OCI-LY7 (cell line): ENCODE data around the gene IDE. TPM values are rescaled to one million over a fixed set of nuclear protein-coding genes. Genes with fewer than 3 reads are reported as not detected.

Source experiments
- BruUV-seq: library from RNA; stranded (reverse); fragments of 400-500 nt; replicated peaks from 2 replicates; lab custom pipeline; 2021; lab: Mats Ljungman, UMichigan
- CTCF ChIA-PET: fragments of 300-600 bp; sonication (Branson Sonifier 250); formaldehyde crosslinking; loops from one replicate; lab custom pipeline; 2022; ENCODE audit warnings: antibody characterized with exemption; ENCODE audit not compliant: unreplicated experiment; lab: Charles Lee
- POLR2A ChIA-PET: fragments of 300-600 bp; sonication (Branson Sonifier 250); formaldehyde crosslinking; loops from one replicate; lab custom pipeline; 2022; ENCODE audit warnings: antibody characterized with exemption; lab: Charles Lee
- DNase-seq: peaks from one replicate; pipeline ENCODE4 v3.0.0-alpha.2; 2015; ENCODE audit warnings: low spot score
- H2AFZ ChIP-seq: fragments of 200-600 bp; sonication (generic), shearing (Covaris generic); 2 replicates; pipeline ENCODE4 v1.6.1; 2014; ENCODE audit warnings: mild to moderate bottlenecking, antibody characterized with exemption, low read length, moderate library complexity
- H3K27ac ChIP-seq: fragments of 200-600 bp; sonication (generic); 2 replicates; pipeline ENCODE4 v1.5.1; 2014; ENCODE audit warnings: mixed run types, low read depth, mild to moderate bottlenecking, moderate library complexity, low read length, inconsistent platforms; ENCODE audit not compliant: poor library complexity, severe bottlenecking
- H3K36me3 ChIP-seq: fragments of 200-600 bp; sonication (generic); 2 replicates; pipeline ENCODE4 v1.6.1; 2014; ENCODE audit warnings: mild to moderate bottlenecking, antibody characterized with exemption, low read length, moderate library complexity, mixed read lengths; ENCODE audit not compliant: insufficient read depth
- H3K4me1 ChIP-seq: fragments of 200-600 bp; sonication (generic); 2 replicates; pipeline ENCODE4 v1.5.1; 2014; ENCODE audit warnings: mild to moderate bottlenecking, low read length; ENCODE audit not compliant: insufficient read depth, poor library complexity, severe bottlenecking
- H3K4me2 ChIP-seq: fragments of 200-600 bp; sonication (generic); 2 replicates; pipeline ENCODE4 v1.6.1; 2014; ENCODE audit warnings: mild to moderate bottlenecking, low read length
- H3K4me3 ChIP-seq: fragments of 200-600 bp; sonication (generic); 2 replicates; pipeline ENCODE4 v1.5.1; 2014; ENCODE audit warnings: mild to moderate bottlenecking, low read depth, low read length; ENCODE audit not compliant: poor library complexity, severe bottlenecking
- H3K79me2 ChIP-seq: fragments of 200-600 bp; sonication (generic); 2 replicates; pipeline ENCODE4 v1.6.1; 2016; ENCODE audit warnings: low read depth, mild to moderate bottlenecking, low read length, moderate library complexity, mixed read lengths; ENCODE audit not compliant: insufficient read depth
- H3K9me2 ChIP-seq: fragments of 200-600 bp; sonication (generic); 2 replicates; pipeline ENCODE4 v1.6.1; 2016; ENCODE audit warnings: mild to moderate bottlenecking, low read length, mixed read lengths; ENCODE audit not compliant: insufficient read depth
- H3K9me3 ChIP-seq: fragments of 200-600 bp; sonication (generic); 2 replicates; pipeline ENCODE4 v1.6.1; 2014; ENCODE audit warnings: mild to moderate bottlenecking, mixed run types, low read length, mixed read lengths
- H4K20me1 ChIP-seq: fragments of 200-600 bp; sonication (generic); 2 replicates; pipeline ENCODE4 v1.6.1; 2014; ENCODE audit warnings: mild to moderate bottlenecking, antibody characterized with exemption, low read length, moderate library complexity, mixed read lengths; ENCODE audit not compliant: insufficient read depth
- CTCF ChIP-seq: fragments of 200-600 bp; sonication (generic); conservative IDR thresholded peaks from 2 replicates; pipeline ENCODE4 v1.5.1; 2014; ENCODE audit warnings: mild to moderate bottlenecking, antibody characterized with exemption, low read length, moderate library complexity, mixed read lengths
- EZH2phosphoT487 ChIP-seq: fragments of 200-600 bp; sonication (generic); IDR thresholded peaks from 2 replicates; pipeline ENCODE4 v1.6.1; 2018; ENCODE audit warnings: low read depth, borderline replicate concordance, mild to moderate bottlenecking, mixed run types, antibody characterized with exemption, low read length, moderate library complexity, mixed read lengths
- intact Hi-C: fragments of 100-400 bp; cut with micrococcal nuclease; formaldehyde crosslinking; loops from one replicate; pipeline ENCODE4 v1.10.0; 2022; ENCODE audit not compliant: unreplicated experiment
- total RNA-seq, 2 experiments: library from RNA; depleted of rRNA in 1 of 2; stranded (reverse); fragments of >200 nt in 1 of 2; shearing (Covaris generic) in 1 of 2; gene quantifications; 2 replicates each; pipeline ENCODE4 v1.2.3, GENCODE V29; 2014 to 2022

The IDE gene
- total RNA-seq, 2 experiments from 2014 or later: 14.2 to 42.4 TPM

DNA sequence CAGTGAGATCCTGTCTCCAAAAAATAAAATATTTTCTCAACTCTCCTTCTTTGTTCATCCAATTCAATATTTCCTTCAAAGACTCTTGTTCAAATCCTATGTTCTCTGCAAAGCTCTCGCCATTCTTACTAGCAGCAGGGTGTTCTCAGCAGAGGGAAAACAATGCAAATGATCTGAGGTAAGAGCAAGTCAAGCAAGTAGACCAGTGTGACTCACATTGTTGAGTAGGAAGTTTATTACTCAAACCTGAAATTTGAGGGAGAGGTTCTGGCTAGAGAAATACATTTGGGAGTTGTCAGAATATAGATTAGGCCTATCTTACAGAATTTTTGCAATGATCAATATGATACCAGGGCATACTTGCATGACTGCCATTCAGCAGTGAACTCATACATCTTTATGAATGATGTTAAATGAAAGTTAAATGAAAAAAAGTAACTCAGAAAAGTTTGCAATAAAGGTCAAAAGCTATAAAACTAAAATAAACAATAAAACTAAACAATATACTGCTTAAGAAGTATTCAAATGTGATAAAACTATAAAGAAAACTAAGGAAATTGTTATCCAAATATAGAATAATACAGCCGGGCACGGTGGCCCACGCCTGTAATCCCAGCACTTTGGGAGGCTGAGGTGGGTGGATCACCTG, 5.8 kb downstream of the IDE start:
- TF ChIP-seq CTCF (no peak), EZH2phosphoT487 (no peak)
- ChIA-PET POLR2A (interaction anchor here (1.4 kb wide), 1 partner anchor 23 kb away, joined by 7 read pairs; no protein-coding TSS in a partner anchor), CTCF (no interaction called here)
- intact Hi-C loops: no loop called here
- BruUV-seq: no TSS peak
- H3K9me3 ChIP-seq: no peaks in the 10 kb centered on the region
- no peaks in the 10 kb centered on the region for H3K9me2 ChIP-seq
- no peak overlapping the region for H2AFZ ChIP-seq
- H3K79me2 ChIP-seq: peaks cover 25% of the 10 kb centered on the region; the same call in 1 of the 2 replicates
- H3K36me3 ChIP-seq: peaks cover 21% of the 10 kb centered on the region
- no peak overlapping the region for H3K27ac ChIP-seq
- no peak overlapping the region for H3K4me2 ChIP-seq
- no peak overlapping the region for H3K4me3 ChIP-seq
- H4K20me1 ChIP-seq: no peaks in the 10 kb centered on the region; the same call in 1 of the 2 replicates
- no peak for DNase-seq
- H3K4me1 ChIP-seq: peaks cover 19% of the 10 kb centered on the region

DNA sequence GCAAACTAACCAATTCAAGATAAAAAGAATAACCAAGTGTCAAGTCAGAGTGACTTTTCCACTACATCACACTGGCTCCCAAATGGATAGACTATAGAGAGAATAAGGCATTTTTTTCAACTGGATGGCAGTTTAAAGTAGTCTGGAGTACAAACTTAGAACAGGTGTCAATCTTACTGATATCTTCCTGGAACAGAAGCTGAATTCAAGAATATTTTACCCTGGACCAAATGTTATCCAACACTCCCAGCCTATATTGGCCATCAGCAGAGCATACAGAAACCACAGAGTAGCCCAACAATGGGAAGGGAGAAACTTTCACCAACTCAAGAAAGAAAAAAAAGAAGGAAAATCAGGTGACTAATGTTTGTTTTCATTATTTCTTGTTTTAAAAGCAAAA, 11.5 kb downstream of the IDE start:
- no peaks in the 10 kb centered on the region for H4K20me1 ChIP-seq
- H2AFZ ChIP-seq: no peak overlapping the region
- no peak for DNase-seq
- H3K79me2 ChIP-seq: 0 out of 2 replicates have a peak, but pooled peaks cover 4% of the 10 kb centered on the region
- no peak overlapping the region for H3K4me3 ChIP-seq
- CTCF ChIA-PET: no interaction called here
- TF ChIP-seq EZH2phosphoT487 (no peak), CTCF (no peak)
- no peaks in the 10 kb centered on the region for H3K9me2 ChIP-seq
- H3K27ac ChIP-seq: no peak overlapping the region
- POLR2A ChIA-PET: interaction anchor here (0.7 kb wide), 1 partner anchor 150 kb away, joined by 3 read pairs; no protein-coding TSS in a partner anchor
- no peaks in the 10 kb centered on the region for H3K4me1 ChIP-seq
- H3K4me2 ChIP-seq: no peak overlapping the region
- intact Hi-C loops: no loop called here
- BruUV-seq: no TSS peak
- H3K9me3 ChIP-seq: peaks cover 8% of the 10 kb centered on the region; the same call in 1 of the 2 replicates
- peaks cover 57% of the 10 kb centered on the region for H3K36me3 ChIP-seq

DNA sequence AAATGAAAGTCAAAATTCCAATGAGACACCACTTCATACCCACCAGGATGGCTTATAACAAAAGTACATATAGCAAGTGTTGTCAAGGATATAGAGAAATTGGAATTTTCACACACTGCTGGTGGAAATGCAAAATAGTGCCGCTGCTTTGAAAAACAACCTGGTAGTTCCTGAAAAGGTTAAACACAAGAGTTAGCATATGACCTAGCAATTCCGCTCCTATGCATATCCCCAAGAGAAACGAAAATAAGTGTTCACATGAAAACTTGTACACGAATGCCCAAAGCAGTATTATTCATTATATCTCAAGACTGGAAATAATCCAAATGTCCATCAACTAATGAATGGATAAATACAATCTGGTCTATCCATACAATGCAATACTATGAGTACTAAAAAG, 14.8 kb downstream of the IDE start:
- TF ChIP-seq CTCF (no peak), EZH2phosphoT487 (no peak)
- peaks cover 12% of the 10 kb centered on the region for H3K9me3 ChIP-seq
- H3K9me2 ChIP-seq: no peaks in the 10 kb centered on the region
- POLR2A ChIA-PET: no interaction called here
- intact Hi-C loops: no loop called here
- H3K36me3 ChIP-seq: peaks cover 74% of the 10 kb centered on the region
- H3K4me3 ChIP-seq: no peak overlapping the region
- no TSS peak for BruUV-seq
- H3K27ac ChIP-seq: no peak overlapping the region
- no peaks in the 10 kb centered on the region for H3K79me2 ChIP-seq
- H3K4me1 ChIP-seq: no peaks in the 10 kb centered on the region
- no peak overlapping the region for H2AFZ ChIP-seq
- DNase-seq: peak; percentile 19
- H4K20me1 ChIP-seq: no peaks in the 10 kb centered on the region
- CTCF ChIA-PET: no interaction called here
- H3K4me2 ChIP-seq: no peak overlapping the region
